WTC11 (cell line): ENCODE measurements around the gene WNK2.
"Not testable (repeated sequence)": the region's sequence is repeated elsewhere in the genome, so short reads cannot be mapped to it uniquely, and the experiment has no call there.

Experiments used
- ATF1 ChIP-seq: sonication (generic); formaldehyde crosslinking; IDR thresholded peaks from 2 replicates; pipeline ENCODE4 v1.8.1; 2023; ENCODE audit warnings: mild to moderate bottlenecking, moderate library complexity, missing genetic modification reagents
- ATF6 ChIP-seq: sonication (generic); formaldehyde crosslinking; IDR thresholded peaks from 2 replicates; pipeline ENCODE4 v1.8.1; 2023; ENCODE audit warnings: mild to moderate bottlenecking, missing genetic modification reagents
- CBFB ChIP-seq: sonication (generic); formaldehyde crosslinking; IDR thresholded peaks from 2 replicates; pipeline ENCODE4 v1.8.1; 2022; ENCODE audit warnings: mild to moderate bottlenecking, low read depth, missing genetic modification reagents
- CTCF ChIP-seq: fragments of 200-600 bp; IDR thresholded peaks from 2 replicates; pipeline ENCODE4 v1.8.0; 2022; ENCODE audit warnings: antibody characterized with exemption
- ETV6 ChIP-seq: sonication (generic); formaldehyde crosslinking; IDR thresholded peaks from 2 replicates; pipeline ENCODE4 v1.8.1; 2022; ENCODE audit warnings: mild to moderate bottlenecking, missing genetic modification reagents
- IRF2 ChIP-seq: sonication (generic); formaldehyde crosslinking; IDR thresholded peaks from 2 replicates; pipeline ENCODE4 v1.8.0; 2022; ENCODE audit warnings: low read depth, missing genetic modification reagents, borderline replicate concordance
- NR3C1 ChIP-seq: sonication (generic); formaldehyde crosslinking; conservative IDR thresholded peaks from 2 replicates; pipeline ENCODE4 v1.8.1; 2023; ENCODE audit warnings: low read depth, mild to moderate bottlenecking, missing genetic modification reagents
- SP1 ChIP-seq: sonication (generic); formaldehyde crosslinking; conservative IDR thresholded peaks from 2 replicates; pipeline ENCODE4 v1.8.1; 2022; ENCODE audit warnings: missing genetic modification reagents
- TEAD4 ChIP-seq: sonication (generic); formaldehyde crosslinking; IDR thresholded peaks from 2 replicates; pipeline ENCODE4 v1.8.0; 2022; ENCODE audit warnings: mild to moderate bottlenecking, missing genetic modification reagents
- USF2 ChIP-seq: sonication (generic); formaldehyde crosslinking; IDR thresholded peaks from 2 replicates; pipeline ENCODE4 v1.8.1; 2023; ENCODE audit warnings: mild to moderate bottlenecking, missing genetic modification reagents, moderate library complexity
- TF ChIP-seq, protein P1 (sequence below): sonication (generic); formaldehyde crosslinking; IDR thresholded peaks from 2 replicates; pipeline ENCODE4 v1.8.0; 2023; ENCODE audit warnings: missing genetic modification reagents
- TF ChIP-seq, protein P2 (sequence below): sonication (generic); formaldehyde crosslinking; IDR thresholded peaks from 2 replicates; pipeline ENCODE4 v1.8.1; 2023; ENCODE audit warnings: mild to moderate bottlenecking, missing genetic modification reagents, borderline replicate concordance
- TF ChIP-seq, protein P3 (sequence below): sonication (generic); formaldehyde crosslinking; IDR thresholded peaks from 2 replicates; pipeline ENCODE4 v1.8.0; 2022; ENCODE audit warnings: mild to moderate bottlenecking, missing genetic modification reagents

GRCh38 chr9:93251309-93251708 lies 67.4 kb downstream of the WNK2 start:
- not testable (repeated sequence) for TF ChIP-seq NR3C1 (CRISPR knock-in tag); CTCF; CBFB (CRISPR knock-in tag); USF2 (CRISPR knock-in tag); IRF2 (CRISPR knock-in tag); ETV6 (CRISPR knock-in tag); ATF1; SP1 (CRISPR knock-in tag); TEAD4 (CRISPR knock-in tag); ATF6 (CRISPR knock-in tag)
- TF ChIP-seq, protein P1, sequence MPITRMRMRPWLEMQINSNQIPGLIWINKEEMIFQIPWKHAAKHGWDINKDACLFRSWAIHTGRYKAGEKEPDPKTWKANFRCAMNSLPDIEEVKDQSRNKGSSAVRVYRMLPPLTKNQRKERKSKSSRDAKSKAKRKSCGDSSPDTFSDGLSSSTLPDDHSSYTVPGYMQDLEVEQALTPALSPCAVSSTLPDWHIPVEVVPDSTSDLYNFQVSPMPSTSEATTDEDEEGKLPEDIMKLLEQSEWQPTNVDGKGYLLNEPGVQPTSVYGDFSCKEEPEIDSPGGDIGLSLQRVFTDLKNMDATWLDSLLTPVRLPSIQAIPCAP (CRISPR knock-in tag): not testable (repeated sequence)
- TF ChIP-seq, protein P2, sequence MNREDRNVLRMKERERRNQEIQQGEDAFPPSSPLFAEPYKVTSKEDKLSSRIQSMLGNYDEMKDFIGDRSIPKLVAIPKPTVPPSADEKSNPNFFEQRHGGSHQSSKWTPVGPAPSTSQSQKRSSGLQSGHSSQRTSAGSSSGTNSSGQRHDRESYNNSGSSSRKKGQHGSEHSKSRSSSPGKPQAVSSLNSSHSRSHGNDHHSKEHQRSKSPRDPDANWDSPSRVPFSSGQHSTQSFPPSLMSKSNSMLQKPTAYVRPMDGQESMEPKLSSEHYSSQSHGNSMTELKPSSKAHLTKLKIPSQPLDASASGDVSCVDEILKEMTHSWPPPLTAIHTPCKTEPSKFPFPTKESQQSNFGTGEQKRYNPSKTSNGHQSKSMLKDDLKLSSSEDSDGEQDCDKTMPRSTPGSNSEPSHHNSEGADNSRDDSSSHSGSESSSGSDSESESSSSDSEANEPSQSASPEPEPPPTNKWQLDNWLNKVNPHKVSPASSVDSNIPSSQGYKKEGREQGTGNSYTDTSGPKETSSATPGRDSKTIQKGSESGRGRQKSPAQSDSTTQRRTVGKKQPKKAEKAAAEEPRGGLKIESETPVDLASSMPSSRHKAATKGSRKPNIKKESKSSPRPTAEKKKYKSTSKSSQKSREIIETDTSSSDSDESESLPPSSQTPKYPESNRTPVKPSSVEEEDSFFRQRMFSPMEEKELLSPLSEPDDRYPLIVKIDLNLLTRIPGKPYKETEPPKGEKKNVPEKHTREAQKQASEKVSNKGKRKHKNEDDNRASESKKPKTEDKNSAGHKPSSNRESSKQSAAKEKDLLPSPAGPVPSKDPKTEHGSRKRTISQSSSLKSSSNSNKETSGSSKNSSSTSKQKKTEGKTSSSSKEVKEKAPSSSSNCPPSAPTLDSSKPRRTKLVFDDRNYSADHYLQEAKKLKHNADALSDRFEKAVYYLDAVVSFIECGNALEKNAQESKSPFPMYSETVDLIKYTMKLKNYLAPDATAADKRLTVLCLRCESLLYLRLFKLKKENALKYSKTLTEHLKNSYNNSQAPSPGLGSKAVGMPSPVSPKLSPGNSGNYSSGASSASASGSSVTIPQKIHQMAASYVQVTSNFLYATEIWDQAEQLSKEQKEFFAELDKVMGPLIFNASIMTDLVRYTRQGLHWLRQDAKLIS (CRISPR knock-in tag): not testable (repeated sequence)
- TF ChIP-seq, protein P3, sequence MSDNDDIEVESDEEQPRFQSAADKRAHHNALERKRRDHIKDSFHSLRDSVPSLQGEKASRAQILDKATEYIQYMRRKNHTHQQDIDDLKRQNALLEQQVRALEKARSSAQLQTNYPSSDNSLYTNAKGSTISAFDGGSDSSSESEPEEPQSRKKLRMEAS (CRISPR knock-in tag): not testable (repeated sequence)
